ENCODE results near the gene ERG.

- no peak for TF ChIP-seq POLR2AphosphoS5 (IDR thresholded peaks at IDR 0.05; ENCODE audit: low read depth)
- TF ChIP-seq, protein P1, sequence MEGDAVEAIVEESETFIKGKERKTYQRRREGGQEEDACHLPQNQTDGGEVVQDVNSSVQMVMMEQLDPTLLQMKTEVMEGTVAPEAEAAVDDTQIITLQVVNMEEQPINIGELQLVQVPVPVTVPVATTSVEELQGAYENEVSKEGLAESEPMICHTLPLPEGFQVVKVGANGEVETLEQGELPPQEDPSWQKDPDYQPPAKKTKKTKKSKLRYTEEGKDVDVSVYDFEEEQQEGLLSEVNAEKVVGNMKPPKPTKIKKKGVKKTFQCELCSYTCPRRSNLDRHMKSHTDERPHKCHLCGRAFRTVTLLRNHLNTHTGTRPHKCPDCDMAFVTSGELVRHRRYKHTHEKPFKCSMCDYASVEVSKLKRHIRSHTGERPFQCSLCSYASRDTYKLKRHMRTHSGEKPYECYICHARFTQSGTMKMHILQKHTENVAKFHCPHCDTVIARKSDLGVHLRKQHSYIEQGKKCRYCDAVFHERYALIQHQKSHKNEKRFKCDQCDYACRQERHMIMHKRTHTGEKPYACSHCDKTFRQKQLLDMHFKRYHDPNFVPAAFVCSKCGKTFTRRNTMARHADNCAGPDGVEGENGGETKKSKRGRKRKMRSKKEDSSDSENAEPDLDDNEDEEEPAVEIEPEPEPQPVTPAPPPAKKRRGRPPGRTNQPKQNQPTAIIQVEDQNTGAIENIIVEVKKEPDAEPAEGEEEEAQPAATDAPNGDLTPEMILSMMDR (conservative IDR thresholded peaks at IDR 0.05; ENCODE audit: low read depth in 2 of 2): no peak
- no peak for TF ChIP-seq EZH2 (IDR thresholded peaks at IDR 0.05; ENCODE audit: low read depth, unreplicated experiment)
- TF ChIP-seq NANOG (IDR thresholded peaks at IDR 0.05; ENCODE audit: borderline replicate concordance): no peak
- no peak for TF ChIP-seq JUNB (IDR thresholded peaks at IDR 0.05; ENCODE audit: unreplicated experiment)
- TF ChIP-seq REST (IDR thresholded peaks at IDR 0.05; ENCODE audit: unreplicated experiment): no peak
- TF ChIP-seq, protein P2, sequence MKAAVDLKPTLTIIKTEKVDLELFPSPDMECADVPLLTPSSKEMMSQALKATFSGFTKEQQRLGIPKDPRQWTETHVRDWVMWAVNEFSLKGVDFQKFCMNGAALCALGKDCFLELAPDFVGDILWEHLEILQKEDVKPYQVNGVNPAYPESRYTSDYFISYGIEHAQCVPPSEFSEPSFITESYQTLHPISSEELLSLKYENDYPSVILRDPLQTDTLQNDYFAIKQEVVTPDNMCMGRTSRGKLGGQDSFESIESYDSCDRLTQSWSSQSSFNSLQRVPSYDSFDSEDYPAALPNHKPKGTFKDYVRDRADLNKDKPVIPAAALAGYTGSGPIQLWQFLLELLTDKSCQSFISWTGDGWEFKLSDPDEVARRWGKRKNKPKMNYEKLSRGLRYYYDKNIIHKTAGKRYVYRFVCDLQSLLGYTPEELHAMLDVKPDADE (IDR thresholded peaks at IDR 0.05): no peak
- no peak for TF ChIP-seq EZH2phosphoT487 (IDR thresholded peaks at IDR 0.05; ENCODE audit: unreplicated experiment)
- no peak for TF ChIP-seq CREB1 (CRISPR knock-in tag; IDR thresholded peaks at IDR 0.05; ENCODE audit: low read depth)
These were observed 42.9 kb downstream of the ERG start for GRCh38 chr21:38455403-38455802.
